Measurements from ENCODE around the gene AGBL5.
"Not testable (repeated sequence)": the region's sequence is repeated elsewhere in the genome, so short reads cannot be mapped to it uniquely, and the experiment has no call there.

AGBL5 gene

DNA sequence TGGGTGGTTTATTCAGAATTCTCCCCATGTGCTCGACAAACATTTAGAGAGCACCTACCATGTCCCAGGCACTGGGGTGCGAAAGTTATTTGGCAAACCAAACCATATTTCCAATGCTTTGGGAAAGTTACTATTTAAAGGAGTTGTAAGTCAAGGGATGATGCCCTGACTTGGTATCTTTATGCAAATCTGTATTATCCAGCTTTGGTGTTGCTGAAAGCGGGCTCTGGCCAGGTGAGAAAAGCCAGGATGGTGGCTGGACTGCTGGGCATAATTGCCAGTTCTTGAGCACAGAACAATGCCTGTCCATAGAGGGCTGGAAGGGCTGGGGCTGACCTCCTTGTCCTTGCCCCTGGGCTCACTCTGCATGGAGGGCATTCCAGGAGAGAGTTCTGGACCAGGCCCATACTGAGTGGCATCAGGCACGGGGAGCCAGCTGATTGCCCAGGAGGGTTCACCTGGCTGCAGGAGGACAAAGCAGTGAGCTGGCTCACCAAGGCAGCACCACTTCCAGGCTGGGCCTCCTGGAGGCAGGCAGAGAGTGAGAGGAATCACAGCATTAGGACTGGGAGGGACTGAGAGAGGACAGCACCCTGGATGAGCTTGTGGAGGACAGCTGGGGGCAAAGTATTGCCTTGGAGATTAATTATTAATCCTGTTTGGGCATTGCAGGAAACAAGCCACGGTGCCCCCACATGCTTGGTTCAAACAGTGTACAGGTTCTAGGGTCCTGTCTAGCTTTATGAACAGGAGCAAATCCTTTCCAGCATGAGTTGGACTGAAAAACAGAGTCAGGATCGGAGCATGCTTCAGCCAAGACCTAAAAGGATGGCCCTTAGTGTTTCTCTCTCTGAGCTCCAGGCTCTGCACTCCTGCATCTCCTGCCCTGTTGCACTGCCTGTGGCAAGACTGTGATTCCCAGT, 42.2 kb downstream of the AGBL5 start:
- no peak for DNase-seq

DNA sequence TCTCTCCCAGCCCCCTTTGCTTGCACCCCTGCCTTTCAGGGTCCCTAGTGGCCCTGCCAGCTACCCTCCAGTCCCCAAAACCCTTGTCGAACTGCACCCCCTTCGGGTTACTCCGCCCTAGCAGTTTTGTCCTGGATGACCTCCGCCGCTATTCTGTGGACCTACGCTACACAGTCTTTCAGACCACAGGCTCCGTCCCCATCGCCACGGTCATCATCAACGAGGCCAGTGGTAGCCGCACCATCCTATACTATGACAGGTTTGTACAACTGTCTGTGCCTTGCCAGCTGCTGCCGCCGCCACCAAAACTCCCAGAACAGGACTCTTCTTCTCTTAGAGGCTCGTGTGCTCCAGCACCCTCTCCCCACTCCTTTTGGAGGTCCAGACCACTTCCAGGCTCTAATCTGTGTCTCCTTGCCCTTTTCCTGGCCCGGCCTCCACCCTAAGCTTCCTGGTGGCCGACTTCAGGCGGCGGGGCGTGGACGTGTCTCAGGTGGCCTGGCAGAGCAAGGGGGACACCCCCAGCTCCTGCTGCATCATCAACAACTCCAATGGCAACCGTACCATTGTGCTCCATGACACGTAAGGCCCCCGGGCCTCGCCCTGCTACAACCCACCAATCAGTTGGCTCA, 43.0 kb downstream of the AGBL5 start:
- DNase-seq = no peak

DNA sequence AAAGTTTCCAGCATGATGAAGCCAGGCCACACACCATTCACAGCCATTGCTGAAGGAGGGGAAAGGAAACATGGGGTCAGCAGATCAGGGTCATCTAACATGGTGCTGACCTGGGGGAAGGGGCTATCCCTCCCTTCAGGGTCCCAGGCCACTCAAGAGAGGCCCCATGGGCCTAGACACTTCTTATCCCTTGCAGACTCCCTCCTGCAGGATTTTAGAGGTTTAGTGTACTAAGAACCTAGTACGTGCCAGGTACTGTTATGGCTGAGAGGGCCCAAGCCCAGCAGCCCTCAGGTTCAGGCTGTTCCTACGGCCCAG, 43.9 kb downstream of the AGBL5 start:
- DNase-seq = no peak

DNA sequence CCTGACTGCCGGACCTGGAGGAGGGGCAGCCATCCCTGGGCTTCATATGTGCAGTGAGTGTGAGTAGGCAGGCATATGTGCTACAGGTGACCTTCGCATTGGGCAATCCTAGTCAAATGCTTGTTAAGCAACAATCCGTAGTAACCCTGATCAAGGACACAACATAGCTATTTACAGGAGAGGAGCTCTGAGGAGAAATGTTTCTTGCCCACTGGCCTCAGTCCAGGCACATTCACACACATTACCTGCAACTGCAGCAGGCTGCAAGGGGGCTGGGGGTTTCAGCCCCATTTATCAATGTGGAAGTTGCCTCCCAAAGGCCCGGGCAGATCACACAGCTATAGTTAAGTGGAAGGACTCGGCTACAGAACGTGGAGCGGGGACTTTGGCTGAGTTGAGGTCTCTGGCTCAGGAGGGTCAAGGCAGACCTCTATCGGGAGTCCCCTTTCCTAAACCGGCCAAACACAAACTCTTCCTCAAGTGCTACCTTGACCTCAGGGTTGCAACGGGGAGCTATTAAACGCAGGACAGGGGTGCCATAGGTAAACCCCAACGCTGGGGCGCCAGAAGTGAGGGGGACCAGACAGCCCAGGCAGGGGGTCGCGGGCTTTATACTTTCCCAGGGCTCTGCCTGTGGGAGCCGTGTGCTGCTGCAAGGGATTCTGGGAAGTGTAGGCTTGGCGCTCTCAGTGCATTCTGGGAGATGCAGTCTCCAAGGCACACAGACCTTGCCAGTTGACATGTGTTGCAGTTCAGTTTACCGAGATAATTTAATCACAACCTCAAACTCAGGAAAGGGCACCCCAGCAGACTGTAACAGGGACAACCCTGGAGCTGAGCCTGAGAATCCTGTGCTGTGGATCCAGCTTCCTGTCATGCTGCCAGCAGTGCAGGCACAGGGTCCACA, 44.5 kb downstream of the AGBL5 start:
- no peak for DNase-seq

DNA sequence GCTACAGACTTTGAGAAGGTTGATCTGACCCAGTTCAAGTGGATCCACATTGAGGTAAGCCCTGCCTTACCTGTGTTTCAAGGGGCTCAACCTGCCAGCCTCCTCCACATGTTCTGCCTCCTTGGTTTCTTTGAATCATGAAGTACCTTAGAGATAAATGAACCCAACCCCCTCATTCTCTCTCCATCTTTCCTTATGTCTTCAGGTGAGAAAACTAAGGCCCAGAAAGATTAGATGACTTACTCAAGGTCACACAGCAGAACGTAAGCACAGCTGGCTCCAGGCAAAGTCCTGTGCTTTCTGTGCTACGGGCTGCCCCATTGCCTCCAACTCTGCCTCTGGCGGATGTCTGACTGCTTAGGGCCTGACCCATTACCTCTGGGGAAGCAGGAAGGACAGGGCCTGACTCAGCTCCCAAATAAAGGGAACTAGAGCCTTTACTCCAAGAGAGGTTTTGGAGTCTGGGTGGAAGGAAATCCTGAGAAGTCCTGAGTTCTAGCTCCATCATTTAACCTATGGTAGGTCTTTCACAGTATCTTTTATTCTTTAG, 45.4 kb downstream of the AGBL5 start:
- no peak for DNase-seq

DNA sequence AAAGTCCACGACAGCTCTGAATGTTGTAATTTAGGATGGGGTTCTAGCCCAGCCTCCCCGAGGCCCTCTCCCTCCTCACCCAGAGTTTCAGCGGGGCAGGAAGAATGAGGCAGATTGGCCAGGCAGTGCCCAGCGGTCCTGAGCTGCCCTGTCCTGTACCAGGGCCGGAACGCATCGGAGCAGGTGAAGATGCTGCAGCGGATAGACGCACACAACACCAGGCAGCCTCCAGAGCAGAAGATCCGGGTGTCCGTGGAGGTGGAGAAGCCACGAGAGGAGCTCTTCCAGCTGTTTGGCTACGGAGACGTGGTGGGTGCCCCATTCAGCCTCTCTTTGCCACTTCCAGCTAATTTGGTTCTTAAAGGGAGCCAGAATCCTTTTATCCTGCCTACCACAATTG, 45.9 kb downstream of the AGBL5 start:
- no peak for DNase-seq

DNA sequence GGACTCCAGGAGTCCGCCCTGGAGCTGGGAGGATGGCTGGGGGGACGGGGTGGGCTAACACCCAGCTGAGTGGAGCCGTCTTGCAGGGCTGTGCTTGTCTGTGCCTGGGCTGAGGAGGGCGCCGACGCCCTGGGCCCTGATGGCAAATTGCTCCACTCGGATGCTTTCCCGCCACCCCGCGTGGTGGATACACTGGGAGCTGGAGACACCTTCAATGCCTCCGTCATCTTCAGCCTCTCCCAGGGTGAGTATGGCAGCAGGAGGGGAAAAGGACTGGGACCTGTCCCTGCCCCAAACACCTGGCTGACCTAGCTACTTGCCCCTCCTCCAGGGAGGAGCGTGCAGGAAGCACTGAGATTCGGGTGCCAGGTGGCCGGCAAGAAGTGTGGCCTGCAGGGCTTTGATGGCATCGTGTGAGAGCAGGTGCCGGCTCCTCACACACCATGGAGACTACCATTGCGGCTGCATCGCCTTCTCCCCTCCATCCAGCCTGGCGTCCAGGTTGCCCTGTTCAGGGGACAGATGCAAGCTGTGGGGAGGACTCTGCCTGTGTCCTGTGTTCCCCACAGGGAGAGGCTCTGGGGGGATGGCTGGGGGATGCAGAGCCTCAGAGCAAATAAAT, 48.0 kb downstream of the AGBL5 start:
- no peak for DNase-seq

DNA sequence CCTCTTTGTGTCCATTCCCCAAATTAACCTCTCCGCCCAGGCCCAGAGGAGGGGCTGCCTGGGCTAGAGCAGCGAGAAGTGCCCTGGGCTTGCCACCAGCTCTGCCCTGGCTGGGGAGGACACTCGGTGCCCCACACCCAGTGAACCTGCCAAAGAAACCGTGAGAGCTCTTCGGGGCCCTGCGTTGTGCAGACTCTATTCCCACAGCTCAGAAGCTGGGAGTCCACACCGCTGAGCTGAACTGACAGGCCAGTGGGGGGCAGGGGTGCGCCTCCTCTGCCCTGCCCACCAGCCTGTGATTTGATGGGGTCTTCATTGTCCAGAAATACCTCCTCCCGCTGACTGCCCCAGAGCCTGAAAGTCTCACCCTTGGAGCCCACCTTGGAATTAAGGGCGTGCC, 48.6 kb downstream of the AGBL5 start:
- no peak for DNase-seq

DNA sequence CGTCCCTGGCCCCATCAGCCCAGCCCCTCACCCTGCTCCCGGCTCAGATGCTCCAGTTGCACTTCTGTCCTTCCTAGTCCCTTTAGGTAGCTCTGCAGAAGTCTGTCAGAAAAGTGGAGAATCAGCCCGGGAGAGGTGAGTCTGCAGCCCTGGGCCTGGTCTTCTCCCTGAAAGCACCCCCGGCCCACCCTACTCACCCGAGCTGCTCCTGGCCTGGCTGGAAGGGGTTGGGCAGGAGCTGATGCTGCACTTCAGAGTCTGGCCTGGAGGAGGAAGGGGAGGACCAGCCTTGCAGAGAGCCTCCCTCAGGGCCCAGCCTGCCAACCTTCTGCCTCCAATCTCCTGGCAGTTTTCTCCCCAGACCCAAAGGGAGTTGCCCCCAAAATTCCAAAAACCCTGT, 50.9 kb downstream of the AGBL5 start:
- DNase-seq = no peak

DNA sequence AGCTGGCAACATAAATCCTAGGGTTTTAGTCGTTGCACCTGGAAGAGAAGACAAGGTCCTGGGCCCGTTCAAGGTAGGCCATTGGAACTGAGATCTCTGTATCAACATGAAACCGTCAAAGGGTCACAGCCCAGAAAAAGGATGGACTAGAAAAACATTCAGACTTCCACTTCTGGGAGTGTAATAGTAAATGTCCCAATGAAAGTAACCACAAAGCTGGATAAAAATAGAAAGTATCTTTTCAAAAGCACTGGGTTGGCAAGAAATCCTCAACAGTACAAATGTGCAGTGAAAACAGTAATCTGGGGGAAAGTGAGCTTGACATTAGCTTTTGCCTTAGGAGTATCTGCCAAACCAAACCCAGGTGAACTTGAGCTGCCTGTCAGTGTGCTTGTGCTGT, 54.5 kb downstream of the AGBL5 start:
- no peak for DNase-seq

DNA sequence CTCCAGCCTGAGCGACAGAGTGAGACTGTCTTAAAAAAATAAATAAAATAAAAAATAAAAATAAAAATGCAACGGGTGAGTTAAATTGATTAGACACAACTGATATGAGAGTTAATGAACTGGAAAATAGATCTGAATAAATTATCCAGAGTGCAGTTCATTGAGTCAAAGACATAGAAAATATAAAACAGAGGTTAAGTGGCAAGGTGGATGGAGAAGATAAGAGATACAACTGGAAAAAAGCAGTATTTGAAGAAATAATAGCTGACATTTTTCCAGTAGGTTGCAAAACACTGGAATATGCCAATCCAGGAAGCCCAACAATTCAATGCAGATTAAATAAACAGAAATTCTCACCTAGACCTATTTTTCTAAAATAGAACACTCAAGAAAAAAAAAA, 56.8 kb downstream of the AGBL5 start:
- no peak for DNase-seq

DNA sequence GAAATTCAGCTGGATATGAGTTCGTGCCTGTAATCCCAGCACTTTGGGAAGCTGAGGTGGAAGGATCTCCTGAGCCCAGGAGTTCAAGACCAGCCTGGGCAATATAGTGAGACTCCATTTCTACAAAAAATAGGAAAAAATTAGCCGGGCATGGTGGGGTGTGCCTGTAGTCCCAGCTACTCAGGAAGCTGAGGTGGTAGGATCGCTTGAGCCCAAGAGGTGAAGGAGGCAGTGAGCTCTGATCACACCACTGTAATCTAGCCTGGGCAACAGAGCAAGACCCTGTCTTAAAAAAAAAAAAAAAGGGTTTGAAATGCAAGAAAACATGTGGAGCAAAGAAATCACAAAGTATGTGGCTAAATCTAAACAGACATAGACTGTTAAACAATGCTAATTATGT, 57.6 kb downstream of the AGBL5 start:
- no peak for DNase-seq

DNA sequence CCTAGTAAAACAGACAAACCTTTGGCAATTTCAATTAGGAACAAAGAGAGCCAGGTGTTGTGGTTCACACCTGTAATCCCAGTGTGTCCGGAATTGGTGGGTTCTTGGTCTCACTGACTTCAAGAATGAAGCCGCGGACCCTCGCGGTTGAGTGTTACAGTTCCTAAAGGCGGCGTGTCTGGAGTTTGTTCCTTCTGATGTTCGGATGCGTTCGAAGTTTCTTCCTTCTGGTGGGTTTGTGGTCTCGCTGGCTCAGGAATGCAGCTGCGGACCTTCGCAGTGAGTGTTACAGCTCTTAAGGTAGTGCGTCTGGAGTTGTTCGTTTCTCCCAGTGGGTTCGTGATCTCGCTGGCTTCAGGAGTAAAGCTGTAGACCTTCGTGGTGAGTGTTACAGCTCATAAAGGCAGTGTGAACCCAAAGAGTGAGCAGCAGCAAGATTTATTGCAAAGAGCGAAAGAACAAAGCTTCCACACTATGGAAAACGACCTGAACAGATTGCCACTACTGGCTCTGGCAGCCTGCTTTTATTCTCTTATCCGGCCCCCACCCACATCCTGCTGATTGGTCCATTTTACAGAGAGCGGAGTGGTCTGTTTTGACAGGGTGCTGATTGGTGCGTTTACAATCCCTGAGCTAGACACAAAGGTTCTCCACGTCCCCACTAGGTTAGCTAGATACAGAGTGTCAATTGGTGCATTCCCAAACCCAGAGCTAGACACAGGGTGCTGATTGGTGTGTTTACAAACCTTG, 59.3 kb downstream of the AGBL5 start:
- not testable (repeated sequence) for DNase-seq

DNA sequence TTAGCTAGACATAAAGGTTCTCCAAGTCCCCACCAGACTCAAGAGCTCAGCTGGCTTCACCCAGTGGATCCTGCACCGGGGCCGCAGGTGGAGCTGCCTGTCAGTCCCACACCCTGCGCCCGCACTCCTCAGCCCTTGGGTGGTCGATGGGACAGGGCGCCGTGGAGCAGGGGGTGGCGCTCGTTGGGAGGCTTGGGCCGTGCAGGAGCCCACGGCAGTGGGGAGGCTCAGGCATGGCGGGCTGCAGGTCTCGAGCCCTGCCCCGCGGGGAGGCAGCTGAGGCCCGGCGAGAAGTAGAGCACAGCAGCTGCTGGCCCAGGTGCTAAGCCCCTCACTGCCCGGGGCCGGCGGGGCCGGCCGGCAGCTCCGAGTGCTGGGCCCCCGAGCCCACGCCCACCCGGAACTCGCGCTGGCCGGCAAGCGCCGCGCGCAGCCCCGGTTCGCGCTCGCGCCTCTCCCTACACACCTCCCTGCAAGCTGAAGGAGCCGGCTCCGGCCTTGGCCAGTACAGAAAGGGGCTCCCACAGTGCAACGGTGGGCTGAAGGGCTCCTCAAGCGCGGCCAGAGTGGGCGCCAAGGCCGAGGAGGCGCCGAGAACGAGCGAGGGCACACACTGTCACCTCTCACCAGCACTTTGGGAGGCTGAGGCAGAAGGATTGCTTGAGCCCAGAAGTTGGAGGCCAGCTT, 60.1 kb downstream of the AGBL5 start:
- DNase-seq = not testable (repeated sequence)

DNA sequence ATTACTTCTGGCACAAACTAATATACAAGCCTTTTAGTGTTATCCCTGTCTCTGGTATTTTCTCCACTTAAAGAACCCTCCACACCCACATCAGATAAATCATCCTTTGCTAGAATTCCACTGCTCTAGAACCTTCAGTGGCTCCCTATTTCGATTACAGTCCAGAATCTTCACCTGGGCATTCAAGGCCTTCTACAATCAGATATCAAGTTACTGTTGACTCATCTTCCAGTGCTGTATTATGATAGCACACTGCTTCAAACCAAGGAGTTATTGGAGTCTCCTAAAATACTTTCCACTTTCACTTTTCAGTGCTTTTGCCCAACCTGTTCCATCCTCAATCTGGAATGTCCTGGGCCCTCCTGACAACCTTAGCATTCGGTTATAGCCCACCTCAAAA, 64.1 kb downstream of the AGBL5 start:
- no peak for DNase-seq

DNA sequence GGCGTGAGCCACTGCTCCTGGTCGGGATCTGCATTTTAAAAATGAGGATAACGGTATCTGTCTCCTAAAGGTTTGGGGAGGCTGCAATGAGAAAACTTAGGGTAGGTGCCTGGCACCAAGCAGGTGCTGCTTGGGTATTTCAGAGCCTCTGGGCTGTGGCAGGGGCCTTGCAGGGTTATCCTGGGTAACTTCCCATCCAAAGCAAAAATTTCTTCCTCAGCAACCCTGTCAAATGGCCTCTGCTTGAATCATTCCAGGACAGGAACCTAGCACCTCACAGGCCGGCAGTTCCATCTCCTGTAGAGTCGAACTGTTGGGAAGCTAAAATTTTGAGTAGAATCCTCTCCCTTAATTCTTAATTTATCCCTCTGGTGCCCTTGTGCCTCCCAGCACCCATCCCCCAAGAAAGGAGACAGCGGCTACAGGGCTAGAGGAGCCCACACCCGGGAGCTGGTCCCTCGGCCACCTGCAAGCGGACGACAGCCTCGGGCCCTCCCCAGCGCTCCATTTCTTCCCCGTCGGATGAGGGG, 66.6 kb downstream of the AGBL5 start:
- no peak for DNase-seq

DNA sequence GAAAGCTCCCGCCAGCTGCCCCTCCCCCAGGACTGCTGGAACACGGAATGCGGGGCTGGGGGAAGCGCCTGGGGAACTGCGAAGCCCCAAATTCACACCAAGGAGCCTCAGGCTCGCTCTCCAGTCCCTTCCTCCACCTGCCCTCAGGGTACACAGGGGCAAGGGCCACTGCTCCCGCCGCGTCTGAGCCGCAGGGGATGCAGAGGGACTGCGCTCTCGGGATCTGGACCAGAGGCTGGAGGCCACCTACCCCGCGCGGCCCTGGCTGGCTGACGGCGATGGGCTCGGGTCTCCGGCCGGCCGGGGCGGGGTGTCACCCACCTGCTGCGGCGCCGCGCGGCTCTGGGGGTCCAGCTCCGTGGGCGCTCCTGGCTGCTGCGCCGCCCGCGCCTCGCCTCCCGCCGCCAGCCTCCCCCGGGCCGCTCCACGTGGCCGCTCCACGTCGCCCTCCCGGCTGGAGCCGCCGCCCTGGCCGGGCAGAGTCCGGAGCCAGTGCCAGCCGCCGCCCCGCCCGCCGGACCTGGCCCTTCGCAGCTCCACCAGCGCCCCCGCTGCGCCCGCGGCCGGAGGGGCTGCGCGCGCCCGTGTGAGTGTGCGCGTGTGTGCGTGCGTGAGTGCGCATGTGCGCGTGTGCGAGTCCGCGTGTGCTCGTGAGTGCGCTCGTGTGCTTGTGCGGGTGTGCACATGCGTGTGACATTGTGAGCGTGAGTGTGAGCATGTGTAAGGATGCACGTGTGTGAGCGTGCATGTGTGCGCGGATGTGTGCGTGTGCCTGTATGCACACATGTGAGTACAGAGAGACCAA, 67.3 kb downstream of the AGBL5 start, which contains the start of gene CGREF1:
TSS of gene CGREF1 (minus strand) at position 604 of the 805 bp plus-strand sequence. CDS start 14,762 bp downstream, outside the sequence.
- DNase-seq = peak; percentile 23

DNA sequence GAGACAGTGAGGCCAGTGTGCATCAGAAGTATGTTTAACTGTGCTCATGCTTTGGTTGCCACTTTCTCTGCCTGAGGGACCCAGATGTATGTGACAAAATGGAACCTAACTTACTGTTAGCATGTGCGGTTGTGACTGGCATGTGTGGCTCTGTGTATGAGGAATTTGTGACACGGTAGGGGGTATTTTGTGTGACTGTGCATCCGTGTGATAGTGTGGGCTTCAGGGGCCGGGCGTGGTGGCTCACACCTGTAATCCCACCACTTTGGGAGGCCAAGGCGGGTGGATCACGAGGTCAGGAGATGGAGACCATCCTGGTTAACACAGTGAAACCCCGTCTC, 67.8 kb downstream of the AGBL5 start:
- DNase-seq = not testable (repeated sequence)

Measured in NCI-H345 (cell line).